ENCODE measurements around the gene GPR18. TPM values are rescaled to one million over a fixed set of nuclear protein-coding genes. Genes with fewer than 3 reads are reported as not detected.

Gene GPR18
- total RNA-seq, 1 donor from 2014 or later: not detected

GRCh38 chr13:99257291-99257690 is 888 bp downstream of the GPR18 start:
- Mint-ChIP-seq H3K4me3 (ENCODE audit: unreplicated experiment) (no peak overlapping the region), H3K4me1 (ENCODE audit: low read depth) (peaks cover 17% of the 10 kb centered on the region), H3K9me3 (ENCODE audit: low read depth) (no peaks in the 10 kb centered on the region), H3K36me3 (ENCODE audit: low read depth) (peaks cover 9% of the 10 kb centered on the region), H3K27me3 (ENCODE audit: low read depth) (no peaks in the 10 kb centered on the region), H3K27ac (ENCODE audit: unreplicated experiment) (no peak overlapping the region)
- no peak for DNase-seq (ENCODE audit: low spot score)
- TF ChIP-seq, protein P1, sequence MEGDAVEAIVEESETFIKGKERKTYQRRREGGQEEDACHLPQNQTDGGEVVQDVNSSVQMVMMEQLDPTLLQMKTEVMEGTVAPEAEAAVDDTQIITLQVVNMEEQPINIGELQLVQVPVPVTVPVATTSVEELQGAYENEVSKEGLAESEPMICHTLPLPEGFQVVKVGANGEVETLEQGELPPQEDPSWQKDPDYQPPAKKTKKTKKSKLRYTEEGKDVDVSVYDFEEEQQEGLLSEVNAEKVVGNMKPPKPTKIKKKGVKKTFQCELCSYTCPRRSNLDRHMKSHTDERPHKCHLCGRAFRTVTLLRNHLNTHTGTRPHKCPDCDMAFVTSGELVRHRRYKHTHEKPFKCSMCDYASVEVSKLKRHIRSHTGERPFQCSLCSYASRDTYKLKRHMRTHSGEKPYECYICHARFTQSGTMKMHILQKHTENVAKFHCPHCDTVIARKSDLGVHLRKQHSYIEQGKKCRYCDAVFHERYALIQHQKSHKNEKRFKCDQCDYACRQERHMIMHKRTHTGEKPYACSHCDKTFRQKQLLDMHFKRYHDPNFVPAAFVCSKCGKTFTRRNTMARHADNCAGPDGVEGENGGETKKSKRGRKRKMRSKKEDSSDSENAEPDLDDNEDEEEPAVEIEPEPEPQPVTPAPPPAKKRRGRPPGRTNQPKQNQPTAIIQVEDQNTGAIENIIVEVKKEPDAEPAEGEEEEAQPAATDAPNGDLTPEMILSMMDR (IDR thresholded peaks at IDR 0.05): no peak

- Mint-ChIP-seq H3K4me3 (ENCODE audit: unreplicated experiment) (no peak overlapping the region), H3K4me1 (ENCODE audit: low read depth) (peaks cover 17% of the 10 kb centered on the region), H3K27me3 (ENCODE audit: low read depth) (no peaks in the 10 kb centered on the region), H3K36me3 (ENCODE audit: low read depth) (peaks cover 9% of the 10 kb centered on the region), H3K9me3 (ENCODE audit: low read depth) (no peaks in the 10 kb centered on the region), H3K27ac (ENCODE audit: unreplicated experiment) (peak overlapping the region; percentile 63)
- TF ChIP-seq, protein P1 (IDR thresholded peaks at IDR 0.05): no peak
- DNase-seq (ENCODE audit: low spot score): no peak
Measured at GRCh38 chr13:99256709-99257108, 1.5 kb downstream of the GPR18 start.

DNA sequence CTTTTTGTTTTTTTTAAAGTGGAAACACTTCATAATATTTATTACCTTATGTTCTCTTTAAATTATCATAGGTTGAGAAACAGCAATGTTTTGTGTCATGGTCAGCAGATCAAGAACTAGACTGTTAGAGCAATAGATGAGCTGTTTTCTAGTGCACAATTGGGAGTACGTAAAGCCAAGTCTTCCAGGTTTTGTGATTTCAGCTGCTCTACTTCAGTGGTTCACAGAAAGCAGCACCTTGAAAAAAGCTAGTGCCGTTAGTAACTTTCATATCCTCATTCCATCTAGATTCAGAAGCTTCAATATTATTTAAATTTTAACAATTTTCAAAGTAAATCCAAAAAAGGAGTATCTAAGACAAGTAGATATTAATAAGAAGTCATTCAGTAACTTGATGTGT is 1.9 kb downstream of the GPR18 start:
- Mint-ChIP-seq H3K4me1 (ENCODE audit: low read depth) (peaks cover 17% of the 10 kb centered on the region), H3K27me3 (ENCODE audit: low read depth) (no peaks in the 10 kb centered on the region), H3K4me3 (ENCODE audit: unreplicated experiment) (no peak overlapping the region), H3K9me3 (ENCODE audit: low read depth) (no peaks in the 10 kb centered on the region), H3K27ac (ENCODE audit: unreplicated experiment) (peak overlapping the region; percentile 63), H3K36me3 (ENCODE audit: low read depth) (peaks cover 9% of the 10 kb centered on the region)
- TF ChIP-seq, protein P1 (IDR thresholded peaks at IDR 0.05): no peak
- DNase-seq (ENCODE audit: low spot score): no peak

GRCh38 chr13:99255271-99255670 is 2.9 kb downstream of the GPR18 start:
- TF ChIP-seq, protein P1 (IDR thresholded peaks at IDR 0.05): no peak
- peaks cover 16% of the 10 kb centered on the region for H3K4me1 Mint-ChIP-seq (ENCODE audit: low read depth)
- H3K36me3 Mint-ChIP-seq (ENCODE audit: low read depth): peaks cover 9% of the 10 kb centered on the region
- no peak for DNase-seq (ENCODE audit: low spot score)
- no peak overlapping the region for H3K4me3 Mint-ChIP-seq (ENCODE audit: unreplicated experiment)
- H3K27ac Mint-ChIP-seq (ENCODE audit: unreplicated experiment): no peak overlapping the region
- no peaks in the 10 kb centered on the region for H3K27me3 Mint-ChIP-seq (ENCODE audit: low read depth)
- H3K9me3 Mint-ChIP-seq (ENCODE audit: low read depth): no peaks in the 10 kb centered on the region

DNA sequence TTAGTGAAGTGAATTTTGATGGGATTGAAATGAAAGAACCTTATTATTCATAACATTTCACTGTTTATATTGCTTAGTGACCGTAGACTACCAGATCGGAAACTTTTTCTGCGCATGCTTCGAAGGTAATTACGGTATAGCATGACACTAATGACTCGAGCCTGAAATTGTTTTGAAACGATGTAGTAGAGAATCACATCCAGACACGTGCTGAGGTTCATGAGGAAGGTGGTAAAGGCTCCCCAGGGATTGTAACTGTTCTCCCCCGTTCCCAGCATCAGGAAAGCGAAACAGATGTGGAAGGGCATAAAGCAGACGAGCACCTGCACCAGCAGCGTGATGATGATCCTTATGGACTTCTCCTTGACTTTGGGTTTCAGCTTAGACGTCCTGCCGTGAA is 3.3 kb downstream of the GPR18 start:
- DNase-seq (ENCODE audit: low spot score): no peak
- Mint-ChIP-seq H3K27me3 (ENCODE audit: low read depth) (no peaks in the 10 kb centered on the region), H3K36me3 (ENCODE audit: low read depth) (peaks cover 7% of the 10 kb centered on the region), H3K4me3 (ENCODE audit: unreplicated experiment) (no peak overlapping the region), H3K4me1 (ENCODE audit: low read depth) (peaks cover 11% of the 10 kb centered on the region), H3K9me3 (ENCODE audit: low read depth) (no peaks in the 10 kb centered on the region), H3K27ac (ENCODE audit: unreplicated experiment) (no peak overlapping the region)
- TF ChIP-seq, protein P1 (IDR thresholded peaks at IDR 0.05): no peak
